NCI-H345 (cell line): Measurements from ENCODE around the gene TLR9.

Experiments
- DNase-seq: peaks from one replicate; lab custom pipeline; 2025; lab: John Stamatoyannopoulos, UW

TLR9 gene

GRCh38 chr3:52247409-52248164 lies 22.1 kb upstream of the TLR9 start:
- DNase-seq, result no peak

- no peak for DNase-seq
These were observed 21.4 kb upstream of the TLR9 start for GRCh38 chr3:52246728-52247408.

GRCh38 chr3:52246264-52246620 lies 20.8 kb upstream of the TLR9 start:
- no peak for DNase-seq

GRCh38 chr3:52245322-52246263 lies 20.1 kb upstream of the TLR9 start, which contains the start of gene PPM1M:
PPM1M (plus strand) TSS chr3:52245759; CDS start chr3:52245825, 66 bp downstream.
- peak; percentile 30 for DNase-seq

- no peak for DNase-seq
These were observed 18.6 kb upstream of the TLR9 start for GRCh38 chr3:52243791-52244628.

- DNase-seq, result no peak
These were observed 16.6 kb upstream of the TLR9 start for GRCh38 chr3:52242039-52242438.

- peak; percentile 42 for DNase-seq
These were observed 15.5 kb upstream of the TLR9 start for GRCh38 chr3:52240886-52241370.

GRCh38 chr3:52240059-52240885 lies 14.8 kb upstream of the TLR9 start:
- peak; percentile 48 for DNase-seq

- DNase-seq, result peak; percentile 68
These were observed 13.6 kb upstream of the TLR9 start, which contains the start of gene TWF2 for GRCh38 chr3:52238761-52239701. TWF2 (minus strand) TSS chr3:52239158; CDS start chr3:52239016, 142 bp downstream.

- DNase-seq, result no peak
These were observed 12.8 kb upstream of the TLR9 start for GRCh38 chr3:52238193-52238760.

GRCh38 chr3:52237657-52238172 lies 12.3 kb upstream of the TLR9 start:
- DNase-seq, result no peak

GRCh38 chr3:52237006-52237656 lies 11.7 kb upstream of the TLR9 start:
- no peak for DNase-seq

- DNase-seq, result no peak
These were observed 11.0 kb upstream of the TLR9 start for GRCh38 chr3:52236424-52236886.

GRCh38 chr3:52234516-52235447 lies 9.3 kb upstream of the TLR9 start:
- no peak for DNase-seq

- DNase-seq, result no peak
These were observed 8.5 kb upstream of the TLR9 start for GRCh38 chr3:52233968-52234367.

- no peak for DNase-seq
These were observed 7.7 kb upstream of the TLR9 start for GRCh38 chr3:52233108-52233591.
